GM18873 (cell line): ENCODE measurements around the gene AQR.

ENCODE experiments used
- ATAC-seq: cut with Tn5 transposase; IDR thresholded peaks from one replicate; pipeline ENCODE4 v1.9.1; 2021; ENCODE audit warnings: mild to moderate bottlenecking, moderate library complexity, moderate number of reproducible peaks; ENCODE audit not compliant: unreplicated experiment, low FRiP score

The AQR gene

GRCh38 chr15:34886134-34886533 lies 83.4 kb downstream of the AQR start:
- no peak for ATAC-seq

GRCh38 chr15:34883633-34884032 lies 85.9 kb downstream of the AQR start:
- no peak for ATAC-seq

- no peak for ATAC-seq
Observed at GRCh38 chr15:34883042-34883441, 86.5 kb downstream of the AQR start.

GRCh38 chr15:34879107-34879506 lies 90.4 kb downstream of the AQR start:
- ATAC-seq: no peak

GRCh38 chr15:34876640-34877039 lies 92.9 kb downstream of the AQR start:
- ATAC-seq: no peak

- ATAC-seq: no peak
Observed at GRCh38 chr15:34869110-34869509, 100.4 kb downstream of the AQR start.

- no peak for ATAC-seq
Observed at GRCh38 chr15:34865531-34865930, 104.0 kb downstream of the AQR start.

GRCh38 chr15:34861214-34861613 lies 108.3 kb downstream of the AQR start:
- no peak for ATAC-seq

GRCh38 chr15:34855893-34856292 lies 113.6 kb downstream of the AQR start:
- ATAC-seq: no peak

- no peak for ATAC-seq
Observed at GRCh38 chr15:34855413-34855812, 114.1 kb downstream of the AQR start.

- ATAC-seq: no peak
Observed at GRCh38 chr15:34854232-34854631, 115.3 kb downstream of the AQR start.

- ATAC-seq: no peak
Observed at GRCh38 chr15:34853001-34853758, 116.4 kb downstream of the AQR start.

GRCh38 chr15:34851751-34852150 lies 117.8 kb downstream of the AQR start:
- ATAC-seq: no peak

GRCh38 chr15:34851007-34851406 lies 118.5 kb downstream of the AQR start:
- no peak for ATAC-seq

GRCh38 chr15:34850121-34850520 lies 119.4 kb downstream of the AQR start:
- no peak for ATAC-seq

GRCh38 chr15:34849364-34849959 lies 120.1 kb downstream of the AQR start:
- no peak for ATAC-seq

- ATAC-seq: no peak
Observed at GRCh38 chr15:34847598-34847997, 121.9 kb downstream of the AQR start.

- no peak for ATAC-seq
Observed at GRCh38 chr15:34841262-34841725, 128.2 kb downstream of the AQR start.

GRCh38 chr15:34838282-34838681 lies 131.3 kb downstream of the AQR start:
- ATAC-seq: no peak

GRCh38 chr15:34837246-34838016 lies 132.1 kb downstream of the AQR start:
- no peak for ATAC-seq

- ATAC-seq: no peak
Observed at GRCh38 chr15:34828145-34828911, 141.2 kb downstream of the AQR start.
